SK-N-SH (cell line): Measurements from ENCODE around the gene KMT5B. TPM values are rescaled to one million over a fixed set of nuclear protein-coding genes. Genes with fewer than 3 reads are reported as not detected.

Experiments
- CTCF ChIA-PET: fragments of 300-600, 350-600 bp; formaldehyde crosslinking; extraction: SDS; loops from one replicate; lab custom pipeline; 2021; lab: Yijun Ruan, JAX
- POLR2A ChIA-PET: fragments of 350-600 bp; sonication (Branson Sonifier 250); formaldehyde crosslinking; extraction: SDS; loops from one replicate; lab custom pipeline; 2020; ENCODE audit warnings: antibody characterized with exemption, inconsistent platforms; lab: Yijun Ruan, JAX
- DNase-seq: peaks from one replicate; pipeline ENCODE4 v3.0.0; 2012
- H2AFZ ChIP-seq: fragments of 200-600 bp; sonication (generic); 2 replicates; pipeline ENCODE4 v1.8.1; 2016; ENCODE audit warnings: antibody characterized with exemption, mild to moderate bottlenecking, low read depth
- H3F3A ChIP-seq: fragments of 200-600 bp; sonication (generic); replicated peaks from 2 replicates; pipeline ENCODE3; 2016; ENCODE audit warnings: antibody characterized with exemption, mild to moderate bottlenecking; ENCODE audit not compliant: insufficient read depth
- H3K27ac ChIP-seq, 2 experiments: fragments of 200-500 bp in 1 of 2; fragments of 200-600 bp in 1 of 2; sonication (Bioruptor generic) in 1 of 2; sonication (generic), shearing (Covaris generic) in 1 of 2; 2 replicates each; pipeline versions ENCODE4 v1.5.1 to v1.6.1; 2014 to 2016; ENCODE audit warnings: low read depth in 2 of 2, inconsistent platforms in 1 of 2, low read length in 1 of 2, mild to moderate bottlenecking in 1 of 2, mixed read lengths in 1 of 2
- H3K27me3 ChIP-seq: fragments of 200-600 bp; sonication (generic), shearing (Covaris generic); 2 replicates; pipeline ENCODE4 v1.6.1; 2016; ENCODE audit warnings: mixed run types; ENCODE audit not compliant: insufficient read depth
- H3K36me3 ChIP-seq, 2 experiments: fragments of 200-500 bp in 1 of 2; fragments of 200-600 bp in 1 of 2; sonication (Bioruptor generic) in 1 of 2; sonication (generic) in 1 of 2; replicated peaks in 1 of 2; 2 replicates each; pipeline versions ENCODE3 to v1.5.1; 2014 to 2016; ENCODE audit warnings: low read length in 1 of 2, mild to moderate bottlenecking in 1 of 2; ENCODE audit not compliant: insufficient read depth in 2 of 2, control insufficient read depth in 1 of 2
- H3K4me1 ChIP-seq, 2 experiments: fragments of 200-500 bp in 1 of 2; fragments of 200-600 bp in 1 of 2; sonication (Bioruptor generic) in 1 of 2; sonication (generic), shearing (Covaris generic) in 1 of 2; 2 replicates each; pipeline versions ENCODE4 v1.5.1 to v1.6.1; 2014 to 2016; ENCODE audit warnings: low read depth in 1 of 2, low read length in 1 of 2, mixed run types in 1 of 2; ENCODE audit not compliant: insufficient read depth in 2 of 2, control insufficient read depth in 1 of 2
- H3K4me2 ChIP-seq: fragments of 200-600 bp; sonication (generic), shearing (Covaris generic); 2 replicates; pipeline ENCODE4 v1.6.1; 2017; ENCODE audit warnings: mixed run types
- H3K4me3 ChIP-seq, 2 experiments: fragments of 200-500 bp in 1 of 2; fragments of 200-600 bp in 1 of 2; sonication (Bioruptor generic) in 1 of 2; sonication (generic), shearing (Covaris generic) in 1 of 2; 2 replicates each; pipeline versions ENCODE4 v1.5.1 to v1.8.1; 2014 to 2016; ENCODE audit warnings: low read depth in 2 of 2, inconsistent platforms in 1 of 2, low read length in 1 of 2, mild to moderate bottlenecking in 1 of 2, mixed read lengths in 1 of 2, moderate library complexity in 1 of 2
- H3K79me2 ChIP-seq: fragments of 200-600 bp; sonication (generic); 2 replicates; pipeline ENCODE4 v1.8.1; 2017; ENCODE audit warnings: mild to moderate bottlenecking; ENCODE audit not compliant: insufficient read depth
- H3K9ac ChIP-seq: fragments of 200-600 bp; sonication (generic); 2 replicates; pipeline ENCODE4 v1.6.1; 2017; ENCODE audit warnings: mixed run types
- H3K9me2 ChIP-seq: fragments of 200-600 bp; sonication (generic); 2 replicates; pipeline ENCODE4 v1.6.1; 2017; ENCODE audit warnings: mixed run types
- H3K9me3 ChIP-seq: fragments of 200-600 bp; sonication (generic); 2 replicates; pipeline ENCODE4 v1.6.1; 2017; ENCODE audit warnings: mixed run types, mild to moderate bottlenecking, moderate library complexity
- H4K20me1 ChIP-seq: fragments of 200-600 bp; sonication (generic); 2 replicates; pipeline ENCODE4 v1.6.1; 2017; ENCODE audit warnings: mild to moderate bottlenecking, mixed run types; ENCODE audit not compliant: insufficient read depth
- ELF1 ChIP-seq: IDR thresholded peaks from 2 replicates; pipeline ENCODE4 v1.4.0; 2012
- FOSL2 ChIP-seq: IDR thresholded peaks from 2 replicates; pipeline ENCODE4 v1.4.0; 2012; ENCODE audit warnings: low read depth, mild to moderate bottlenecking, moderate library complexity, borderline replicate concordance
- GABPA ChIP-seq: IDR thresholded peaks from 2 replicates; pipeline ENCODE4 v1.4.0; 2012; ENCODE audit warnings: low read depth, mild to moderate bottlenecking
- MEF2A ChIP-seq: IDR thresholded peaks from 2 replicates; pipeline ENCODE4 v1.4.0; 2012; ENCODE audit warnings: low read depth, borderline replicate concordance
- MXI1 ChIP-seq: IDR thresholded peaks from 2 replicates; pipeline ENCODE4 v1.6.1; 2012; ENCODE audit warnings: mild to moderate bottlenecking, low read depth, low read length, improper control_type of control experiment
- NRF1 ChIP-seq: IDR thresholded peaks from 2 replicates; pipeline ENCODE4 v1.6.1; 2012; ENCODE audit warnings: low read depth, mild to moderate bottlenecking, low read length
- REST ChIP-seq: IDR thresholded peaks from 2 replicates; pipeline ENCODE4 v1.6.1; 2012; ENCODE audit warnings: mild to moderate bottlenecking, low read depth, low read length, moderate library complexity
- RXRA ChIP-seq: IDR thresholded peaks from 2 replicates; pipeline ENCODE4 v1.4.0; 2012; ENCODE audit warnings: low read depth, mild to moderate bottlenecking, borderline replicate concordance
- SIN3A ChIP-seq: IDR thresholded peaks from 2 replicates; pipeline ENCODE4 v1.6.1; 2012; ENCODE audit warnings: low read depth, mild to moderate bottlenecking, low read length, moderate library complexity, borderline replicate concordance
- SMC3 ChIP-seq: IDR thresholded peaks from 2 replicates; pipeline ENCODE4 v1.6.1; 2012; ENCODE audit warnings: low read depth, low read length, improper control_type of control experiment
- TCF12 ChIP-seq: IDR thresholded peaks from 2 replicates; pipeline ENCODE4 v1.4.0; 2012
- USF1 ChIP-seq: IDR thresholded peaks from 2 replicates; pipeline ENCODE4 v1.4.0; 2012; ENCODE audit warnings: low read depth, borderline replicate concordance
- USF2 ChIP-seq: fragments of 150-350 bp; IDR thresholded peaks from 2 replicates; pipeline ENCODE4 v1.6.1; 2017; ENCODE audit warnings: antibody characterized with exemption, low read length, low read depth, borderline replicate concordance
- WGBS: methylation state at CpG from one replicate; pipeline ENCODE4 v1.1.6; 2017; ENCODE audit warnings: low lambda C conversion rate; 5-methylcytosine and 5-hydroxymethylcytosine counted together
- polyA plus RNA-seq, 3 experiments: library from polyadenylated mRNA; depleted of rRNA; stranded (reverse); fragments of >200 nt; gene quantifications; 2 replicates each; pipeline ENCODE4 v1.2.3, GENCODE V29; 2012
- TF ChIP-seq, protein P1 (sequence below): IDR thresholded peaks from 2 replicates; pipeline ENCODE4 v1.4.0; 2012; ENCODE audit warnings: low read depth

The KMT5B gene
- polyA plus RNA-seq, 1 of the 3 experiments (the other 2 are of a cell fraction): 10.4 TPM

DNA sequence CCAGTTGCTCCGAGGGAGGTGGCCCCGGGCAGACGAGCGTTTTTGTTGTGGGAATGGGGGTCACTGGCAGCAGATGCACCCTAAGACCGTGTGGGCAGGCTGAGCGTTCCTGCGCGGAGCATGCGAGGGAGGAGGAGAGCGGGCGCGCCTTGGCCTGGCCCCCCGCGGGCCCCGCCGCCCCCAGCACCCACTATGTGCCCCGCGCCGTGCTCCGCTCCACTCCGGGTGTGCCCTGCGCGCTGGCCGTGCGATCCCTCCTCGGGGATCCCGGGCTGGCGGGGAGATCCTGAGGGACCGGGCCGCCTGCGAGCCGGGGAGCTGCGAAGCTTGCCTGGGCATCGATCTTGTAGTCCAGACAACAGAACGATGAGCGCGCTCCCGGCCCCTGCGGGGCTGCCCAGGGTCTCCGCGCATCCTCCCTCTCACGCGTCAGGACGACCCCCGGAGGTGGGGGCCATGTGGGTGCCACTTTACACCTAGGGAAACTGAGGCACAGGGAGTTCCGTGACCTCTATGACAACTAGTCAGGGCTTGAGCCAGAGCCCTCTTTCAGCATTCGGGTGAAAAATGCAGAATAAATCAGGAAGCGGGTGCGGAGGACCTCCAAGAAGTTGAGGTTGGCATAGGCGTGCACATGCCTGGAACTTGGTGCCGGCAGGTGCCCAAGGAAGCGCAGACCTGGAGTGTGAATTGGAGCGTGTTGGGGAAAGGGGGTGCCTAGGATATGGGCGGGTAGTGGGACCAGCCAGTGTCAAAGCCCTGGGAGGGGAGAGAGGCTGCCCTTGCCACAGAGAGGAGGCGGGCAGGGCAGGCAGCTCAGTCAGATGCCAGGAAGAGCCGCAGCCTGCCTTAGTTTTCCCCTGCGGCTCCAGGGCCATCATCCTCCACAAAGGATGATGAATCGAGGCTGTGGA, 1.3 kb upstream of the KMT5B start:
- CTCF ChIA-PET: interaction anchor here (0.6 to 1.7 kb wide), 3 partner anchors 8 to 43 kb away, joined by 3 to 7 read pairs (median 3); no protein-coding TSS in a partner anchor
- WGBS: 14% methylated on average over 17 of the region's 58 CpGs
- POLR2A ChIA-PET: interaction anchor here (1.0 to 1.1 kb wide), 2 partner anchors 20 to 58 kb away, joined by 3 read pairs; partner anchors contain the start of gene C11orf24

More for the DNA sequence above, 1.3 kb upstream of the KMT5B start:
- Histone ChIP-seq H3K4me2 (peak overlapping the region; percentile 90), H2AFZ (peak overlapping the region; percentile 85), H3K36me3 (no peaks in the 10 kb centered on the region), H3K9me3 (no peaks in the 10 kb centered on the region), H3F3A (peaks cover 3% of the 10 kb centered on the region), H3K4me3 (peak overlapping the region; percentile 77 to 96), H3K9ac (peak overlapping the region; percentile 93), H3K27ac (peak overlapping the region; percentile 88 to 97), H3K27me3 (no peaks in the 10 kb centered on the region; the same call in 1 of the 2 replicates), H3K79me2 (peaks cover 32% of the 10 kb centered on the region), H3K9me2 (no peaks in the 10 kb centered on the region), H3K4me1 (peaks cover 11 to 25% of the 10 kb centered on the region in 2 experiments; a peak in 3 of 4 replicates), H4K20me1 (peaks cover 31% of the 10 kb centered on the region)
- no peak for TF ChIP-seq NRF1
- TF ChIP-seq MEF2A: no peak
- TF ChIP-seq ELF1: no peak
- TF ChIP-seq GABPA: no peak
- no peak for TF ChIP-seq TCF12
- TF ChIP-seq SMC3: no peak
- no peak for TF ChIP-seq SIN3A
- no peak for TF ChIP-seq RXRA
- no peak for TF ChIP-seq USF2
- no peak for TF ChIP-seq USF1
- TF ChIP-seq REST: no peak
- no peak for TF ChIP-seq FOSL2
- no peak for TF ChIP-seq MXI1
- TF ChIP-seq, protein P1, sequence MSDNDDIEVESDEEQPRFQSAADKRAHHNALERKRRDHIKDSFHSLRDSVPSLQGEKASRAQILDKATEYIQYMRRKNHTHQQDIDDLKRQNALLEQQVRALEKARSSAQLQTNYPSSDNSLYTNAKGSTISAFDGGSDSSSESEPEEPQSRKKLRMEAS: no peak
- DNase-seq: peak; percentile 44
